Adipose tissue (tissue), 3 donors: ENCODE measurements around the gene NCBP1. TPM values are rescaled to one million over a fixed set of nuclear protein-coding genes. Genes with fewer than 3 reads are reported as not detected.

Experiments used
- H3K27ac ChIP-seq: one replicate; pipeline ENCODE4 v1.5.1; 2013; ENCODE audit warnings: low read depth, low read length
- WGBS, 3 donors: extraction: QIAGEN DNeasy Blood & Tissue Kit; methylation state at CpG; one replicate each; pipeline ENCODE4 v1.1.7; 2013; 5-methylcytosine and 5-hydroxymethylcytosine counted together
- polyA plus RNA-seq, 3 donors: library from polyadenylated mRNA; stranded (reverse); fragments of 200-250 nt; gene quantifications; one replicate each; pipeline ENCODE4 v1.2.3, GENCODE V29; 2013
- donor health status: healthy with polysubstance abuse.
- donor health status: Bipolar disorder and iron deficiency.
- donor health status: healthy.

The NCBP1 gene
- polyA plus RNA-seq, 3 donors: 7.6 to 8.4 (median 7.9) TPM

DNA sequence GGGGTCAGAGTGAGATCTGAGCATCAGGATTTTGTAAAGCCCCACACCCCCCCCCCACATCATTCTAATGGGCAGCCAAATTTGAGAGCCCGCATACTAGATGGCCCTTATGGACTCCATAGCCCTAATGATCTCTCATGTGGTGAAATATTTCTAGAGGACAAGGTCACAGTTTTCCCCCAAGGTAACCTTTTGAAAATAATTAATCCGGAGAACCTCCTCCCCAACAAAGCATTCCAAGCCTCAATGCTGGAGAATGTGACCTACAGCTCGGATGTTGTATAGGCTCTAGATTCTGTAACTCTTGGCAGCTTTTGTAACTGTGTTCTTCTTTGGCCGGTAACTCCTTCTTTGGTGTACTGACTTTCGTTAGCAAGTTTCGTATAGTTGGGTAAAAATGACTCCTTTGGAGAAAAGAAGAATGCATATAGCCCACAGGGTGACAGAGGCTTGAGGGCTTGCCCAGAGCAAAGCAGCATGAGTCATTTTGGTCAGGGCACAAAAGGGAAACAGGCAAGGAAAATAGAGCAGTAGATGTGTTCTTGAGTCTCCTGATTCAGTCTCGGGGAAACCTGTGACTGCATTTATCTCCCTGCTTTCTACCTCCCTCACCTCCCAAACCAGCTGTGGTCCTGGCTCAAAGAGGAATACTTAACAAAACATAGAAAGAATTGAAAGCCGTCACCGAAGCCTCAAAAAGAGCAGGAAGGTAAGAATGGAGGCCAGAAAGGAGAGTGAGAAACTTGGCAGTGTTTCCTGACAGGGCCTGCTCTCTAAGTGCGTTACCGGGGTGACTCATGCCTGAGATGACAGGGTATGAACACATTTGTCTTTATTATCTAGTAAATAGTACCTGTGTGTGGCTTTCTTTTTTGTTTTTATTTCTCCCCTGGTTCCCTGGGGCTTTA, 70.1 kb downstream of the NCBP1 start:
- H3K27ac ChIP-seq: no peak overlapping the region
- WGBS, 3 donors: 46 to 63% (median 63%) methylated on average over 11 of the region's 11 CpGs

DNA sequence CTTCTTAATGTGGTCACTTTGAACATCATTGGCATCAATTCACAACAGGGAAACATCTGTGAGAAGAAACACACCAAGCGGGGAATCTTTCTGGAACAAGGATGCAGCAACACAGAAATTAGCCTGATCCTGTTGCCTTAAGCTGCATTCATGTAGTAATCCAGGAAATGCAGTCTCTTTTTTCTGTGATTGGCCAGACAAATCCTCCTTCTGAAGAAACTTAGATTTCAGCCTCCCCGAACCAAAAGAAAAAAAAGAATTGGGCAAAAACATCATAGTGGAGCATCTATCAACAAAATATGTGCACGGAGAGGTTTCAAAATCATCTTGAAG, 70.7 kb downstream of the NCBP1 start:
- no peak overlapping the region for H3K27ac ChIP-seq
- WGBS, 3 donors: 63 to 73% (median 67%) methylated on average over 3 of the region's 3 CpGs

DNA sequence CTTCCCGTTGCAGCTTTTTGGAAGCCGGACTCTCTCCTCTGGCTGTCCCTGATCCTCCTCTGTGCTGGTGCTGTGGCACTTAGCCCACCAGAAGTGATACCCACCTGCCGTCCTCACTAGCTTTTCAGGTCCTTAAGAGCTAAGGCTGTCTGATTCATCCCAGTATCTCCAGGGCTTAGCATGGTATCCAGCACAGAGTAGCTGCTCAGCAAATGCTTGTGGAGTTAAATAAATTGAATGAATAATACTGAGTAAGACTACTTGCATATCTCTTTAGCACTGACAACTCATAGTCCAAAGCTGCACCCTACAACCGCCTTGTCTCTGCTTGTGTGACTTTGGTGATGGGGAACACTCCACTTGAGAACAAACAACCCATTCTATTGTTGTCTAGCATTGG, 71.2 kb downstream of the NCBP1 start:
- WGBS, 3 donors: 84 to 89% (median 86%) methylated on average over 4 of the region's 4 CpGs
- H3K27ac ChIP-seq: no peak overlapping the region

DNA sequence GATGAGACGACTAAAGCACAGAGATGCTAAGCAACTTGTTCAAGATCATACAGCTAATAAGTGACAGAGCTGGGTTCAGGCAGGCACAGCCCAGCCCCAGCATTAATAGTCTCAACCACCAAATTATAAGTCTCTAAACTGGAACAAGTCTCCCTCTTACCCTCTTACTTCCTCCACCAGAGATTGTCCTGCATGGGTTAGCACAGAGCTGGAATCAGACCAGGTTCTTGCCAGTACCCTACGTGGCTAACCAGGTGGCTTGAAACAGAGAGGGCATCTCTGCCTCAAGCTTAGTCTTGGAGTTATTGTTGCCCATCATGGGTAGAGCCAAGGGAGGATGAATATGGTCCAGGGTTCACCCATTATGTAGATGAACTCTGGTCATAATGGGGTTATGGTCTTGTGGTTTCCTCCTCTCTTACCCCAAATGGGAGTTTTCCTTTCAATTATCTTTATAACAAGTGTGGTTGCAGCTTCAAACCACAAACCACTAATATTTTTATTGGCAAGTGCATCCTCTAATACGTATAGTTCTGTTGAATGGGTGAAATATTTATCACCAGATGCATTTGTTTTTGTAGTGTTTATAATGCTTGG, 71.8 kb downstream of the NCBP1 start:
- 34 to 74% (median 43%) methylated on average over 3 of the region's 3 CpGs for WGBS, 3 donors
- H3K27ac ChIP-seq: no peak overlapping the region

DNA sequence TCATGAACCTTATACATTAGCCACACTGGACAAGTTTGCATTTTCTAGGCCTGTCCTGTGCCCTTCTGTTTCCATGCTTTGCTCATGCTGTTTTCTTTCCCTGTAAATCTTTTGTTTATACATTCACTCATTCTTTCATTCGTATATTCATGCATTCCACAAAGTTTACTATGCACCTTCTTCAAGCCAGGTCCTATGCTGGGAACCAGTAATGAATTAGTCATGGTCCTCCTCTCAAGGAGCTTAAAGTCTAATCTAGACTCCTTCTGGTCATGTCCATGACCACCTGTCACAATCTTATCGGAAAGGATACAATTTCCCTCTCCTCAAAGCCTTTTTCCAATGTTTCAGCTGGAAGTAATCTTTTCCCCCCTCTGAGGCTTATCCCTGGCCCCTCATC, 72.6 kb downstream of the NCBP1 start:
- WGBS, 3 donors: 74 to 89% (median 84%) methylated on average over 2 of the region's 2 CpGs
- H3K27ac ChIP-seq: no peak overlapping the region

DNA sequence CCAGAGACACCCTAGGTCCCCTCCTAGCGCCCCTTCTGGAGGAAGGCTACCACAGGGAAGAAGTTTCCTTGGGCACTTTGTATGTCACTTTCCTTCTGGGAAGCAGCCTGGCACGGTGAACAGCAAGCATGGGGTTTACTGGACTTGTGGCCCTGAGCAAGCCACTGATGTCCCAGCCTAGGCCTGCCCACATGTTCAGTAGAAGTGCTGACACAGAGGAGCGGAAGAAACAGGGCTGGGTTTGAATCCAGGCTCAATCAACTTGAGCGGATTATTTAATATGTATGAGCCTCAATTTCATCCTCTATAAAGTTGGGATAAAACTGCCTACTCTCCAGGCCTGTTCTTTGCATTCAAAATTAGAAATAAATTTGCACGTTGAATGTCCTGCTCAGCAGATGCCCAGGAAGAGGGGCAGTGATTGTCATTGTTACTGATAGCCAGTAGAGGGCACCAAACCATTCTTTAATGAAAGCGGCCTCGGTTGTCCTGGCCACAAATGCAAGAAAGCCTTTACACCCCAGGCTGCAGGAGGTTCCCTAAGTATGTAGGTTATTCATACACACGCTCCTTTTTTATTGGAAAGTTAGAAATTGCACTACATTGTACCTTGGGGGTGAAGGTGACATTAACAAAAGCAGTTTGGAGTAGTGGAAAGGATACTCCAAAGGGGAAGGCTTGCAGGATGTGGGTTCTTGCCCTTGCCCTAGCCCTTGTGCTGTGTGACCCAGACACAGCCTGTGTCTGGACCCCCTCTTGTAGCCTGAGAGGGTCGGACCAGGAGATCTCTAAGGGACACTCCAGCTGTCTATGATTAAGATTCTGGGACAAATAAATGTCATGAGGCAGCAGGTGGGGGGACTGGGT, 77.0 kb downstream of the NCBP1 start:
- H3K27ac ChIP-seq: no peak overlapping the region
- 22 to 25% (median 23%) methylated on average over 9 of the region's 9 CpGs for WGBS, 3 donors

DNA sequence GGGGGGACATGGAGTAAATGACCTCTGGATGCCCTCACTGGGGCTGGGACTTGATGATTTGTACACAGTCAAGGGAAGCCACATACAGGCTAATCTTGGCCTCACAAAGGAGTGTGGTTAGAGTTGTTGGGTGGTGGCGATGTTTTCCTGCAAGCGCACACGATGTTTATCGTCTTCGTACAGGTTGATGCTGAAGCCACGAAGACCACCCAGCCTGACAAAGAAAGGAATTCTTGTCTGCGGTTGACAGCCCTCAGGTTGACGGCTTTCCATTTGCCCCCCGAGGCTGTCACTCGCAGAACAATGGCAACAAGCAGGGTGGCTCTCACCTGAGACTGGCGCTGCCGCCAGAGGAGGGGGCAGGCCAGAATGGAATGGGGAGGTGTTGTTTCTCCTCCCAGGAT, 77.6 kb downstream of the NCBP1 start:
- WGBS, 3 donors: 15 to 30% (median 24%) methylated on average over 12 of the region's 12 CpGs
- H3K27ac ChIP-seq: no peak overlapping the region

DNA sequence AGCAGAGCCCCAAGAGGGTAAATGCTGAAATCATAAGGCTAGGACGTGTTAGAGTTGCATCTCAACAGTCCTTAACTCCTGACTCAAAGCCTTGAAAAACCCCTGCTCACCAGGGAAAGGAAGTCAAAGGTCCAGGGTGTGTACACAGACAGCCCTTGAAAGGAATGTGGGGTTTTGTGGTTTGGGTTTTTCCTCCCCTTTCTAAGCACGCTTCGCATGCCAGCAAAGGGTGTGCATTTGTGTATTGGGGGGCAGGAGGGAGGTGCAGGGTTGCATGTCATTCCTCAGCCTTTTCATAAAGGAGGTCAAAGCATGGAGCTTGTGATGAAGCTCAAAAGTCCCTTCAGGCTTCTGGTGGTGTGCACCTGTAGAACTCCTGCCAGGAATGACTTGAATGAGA, 80.8 kb downstream of the NCBP1 start:
- 24 to 61% (median 25%) methylated on average over 3 of the region's 3 CpGs for WGBS, 3 donors
- no peak overlapping the region for H3K27ac ChIP-seq

DNA sequence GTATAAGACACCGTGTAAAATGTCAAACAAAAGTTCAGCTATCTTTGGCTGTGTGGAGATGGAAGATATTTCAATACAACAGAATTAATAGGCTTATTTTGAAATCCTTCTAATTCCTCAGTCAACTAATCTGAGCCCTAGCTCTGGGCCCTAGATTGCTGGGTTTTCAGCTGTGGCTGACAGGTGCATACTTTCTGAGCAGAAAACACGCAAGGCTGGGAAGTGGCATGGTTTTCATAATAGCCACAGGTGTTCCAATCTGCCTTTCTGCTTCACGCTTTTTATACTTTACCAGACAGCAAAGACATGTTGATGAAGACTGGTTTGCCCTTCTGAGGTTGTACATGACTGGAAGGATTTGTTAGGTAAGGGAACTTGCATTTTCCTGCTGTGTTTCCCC, 84.2 kb downstream of the NCBP1 start:
- WGBS, 3 donors: 66 to 71% (median 69%) methylated on average over 3 of the region's 3 CpGs
- no peak overlapping the region for H3K27ac ChIP-seq

DNA sequence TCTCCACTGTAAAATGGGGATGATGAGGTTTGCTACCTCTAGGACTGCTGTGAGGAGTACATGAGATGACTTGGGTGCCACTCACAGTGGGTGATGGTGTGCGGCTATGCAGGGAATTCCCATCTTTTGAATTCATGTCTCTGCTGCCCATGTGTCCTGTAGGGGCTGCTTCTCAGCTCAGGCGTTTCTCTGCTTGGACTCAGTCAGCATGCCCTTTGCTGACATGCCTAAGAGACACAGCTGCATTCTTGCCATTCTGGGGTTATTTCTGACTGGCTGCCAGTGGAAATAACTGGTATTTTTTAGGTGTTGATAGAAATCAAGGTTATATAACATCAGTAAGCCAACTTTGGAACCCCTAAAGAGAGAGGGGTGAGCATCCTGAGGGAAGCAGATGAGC, 87.8 kb downstream of the NCBP1 start:
- H3K27ac ChIP-seq: no peak overlapping the region
- WGBS, 3 donors: 75 to 81% (median 81%) methylated on average over 2 of the region's 2 CpGs

DNA sequence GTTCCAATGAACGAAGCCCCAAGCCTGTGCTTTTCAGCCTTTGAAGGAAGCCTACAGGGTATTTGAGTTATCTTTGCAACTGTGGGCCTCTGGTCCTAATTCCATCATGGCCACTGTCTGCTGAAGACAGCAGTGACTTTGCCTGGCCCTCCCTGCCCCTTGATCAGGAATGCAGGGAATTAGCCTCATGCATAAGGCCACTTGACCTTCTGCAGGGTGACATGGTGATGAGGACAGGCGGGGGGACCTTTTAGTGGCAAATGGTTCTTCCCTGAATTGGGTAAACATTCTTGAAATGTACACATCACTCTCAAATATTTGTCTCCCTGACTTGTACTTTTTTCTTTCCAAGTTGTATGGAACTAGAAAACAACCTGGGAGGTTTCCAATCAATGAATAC, 88.7 kb downstream of the NCBP1 start:
- no peak overlapping the region for H3K27ac ChIP-seq
- 53 to 79% (median 56%) methylated on average over 2 of the region's 2 CpGs for WGBS, 3 donors

Other genes starting within 250 kb of the NCBP1 start
- gene TDRD7, start 221.7 kb upstream of the NCBP1 start, polyA plus RNA-seq: 1 to 10 TPM; 3.7 to 7.6 (median 5.4) TPM
- 10 to 100 TPM in 2 of 3 donors, 1 to 10 TPM in 1; 8.8 to 17.3 (median 12.1) TPM for gene TMOD1, start 132.2 kb upstream of the NCBP1 start, polyA plus RNA-seq
- gene TSTD2, start 453 bp upstream of the NCBP1 start, polyA plus RNA-seq: 10 to 100 TPM in 1 of 3 donors, 1 to 10 TPM in 2; 6.5 to 10.3 (median 9.8) TPM
- 10 to 100 TPM in 2 of 3 donors, 1 to 10 TPM in 1; 7.3 to 26.3 (median 13.0) TPM for gene XPA, start 63.5 kb downstream of the NCBP1 start, polyA plus RNA-seq
- under 1 TPM in 2 of 3 donors, not detected in 1; 0.02 to 0.03 TPM for gene FOXE1, start 219.4 kb downstream of the NCBP1 start, polyA plus RNA-seq